SK-N-SH treated with all-trans-retinoic acid at 6 μM for 48 hours (cell line): Measurements from ENCODE around the gene CACNA1D.

Source experiments
- ATAC-seq: fragments of 200-7000 bp; cut with Tn5 transposase; 3 replicates; pipeline ENCODE4 v1.9.1; 2020; ENCODE audit warnings: mild to moderate bottlenecking, moderate library complexity
- ARNTL ChIP-seq: fragments of 450-650 bp; formaldehyde crosslinking; IDR thresholded peaks from 2 replicates; pipeline ENCODE4 v1.5.0; 2020; ENCODE audit warnings: low read depth, mild to moderate bottlenecking, moderate library complexity, borderline replicate concordance
- CREB5 ChIP-seq: fragments of 250-450 bp; sonication (Bioruptor Pico); IDR thresholded peaks from 2 replicates; pipeline ENCODE4 v1.5.1; 2020; ENCODE audit warnings: low read depth, mild to moderate bottlenecking, moderate library complexity
- CSRNP3 ChIP-seq: fragments of 250-450 bp; sonication (Bioruptor Pico); IDR thresholded peaks from 2 replicates; pipeline ENCODE4 v1.5.1; 2021; ENCODE audit warnings: mild to moderate bottlenecking, moderate library complexity
- ESRRG ChIP-seq: fragments of 250-450 bp; sonication (Bioruptor Pico); IDR thresholded peaks from 2 replicates; pipeline ENCODE4 v1.6.1; 2021; ENCODE audit warnings: mild to moderate bottlenecking
- OSR1 ChIP-seq: fragments of 250-450 bp; sonication (Bioruptor Pico); IDR thresholded peaks from 2 replicates; pipeline ENCODE4 v1.8.0; 2022; ENCODE audit warnings: moderate library complexity, mild to moderate bottlenecking, inconsistent platforms
- PATZ1 ChIP-seq: fragments of 250-450 bp; sonication (Bioruptor Pico); IDR thresholded peaks from 2 replicates; pipeline ENCODE4 v1.8.0; 2020; ENCODE audit warnings: mild to moderate bottlenecking, moderate library complexity, borderline replicate concordance
- POU6F1 ChIP-seq: fragments of 250-450 bp; sonication (Bioruptor Pico); IDR thresholded peaks from 2 replicates; pipeline ENCODE4 v1.8.0; 2021; ENCODE audit warnings: low read depth, mild to moderate bottlenecking, moderate library complexity, borderline replicate concordance
- PPARA ChIP-seq: fragments of 250-450 bp; sonication (Bioruptor Pico); IDR thresholded peaks from 2 replicates; pipeline ENCODE4 v1.5.0; 2020; ENCODE audit warnings: mild to moderate bottlenecking, borderline replicate concordance
- RARB ChIP-seq: fragments of 250-450 bp; sonication (Bioruptor Pico); IDR thresholded peaks from 2 replicates; pipeline ENCODE4 v1.8.0; 2021; ENCODE audit warnings: mild to moderate bottlenecking, moderate library complexity
- SNAI2 ChIP-seq: fragments of 250-450 bp; sonication (Bioruptor Pico); IDR thresholded peaks from 2 replicates; pipeline ENCODE4 v1.5.0; 2020; ENCODE audit warnings: mild to moderate bottlenecking, moderate library complexity
- TCF4 ChIP-seq: fragments of 250-450 bp; sonication (Bioruptor Pico); IDR thresholded peaks from 2 replicates; pipeline ENCODE4 v1.8.0; 2021; ENCODE audit warnings: mild to moderate bottlenecking, moderate library complexity, borderline replicate concordance
- TSHZ2 ChIP-seq: fragments of 250-450 bp; sonication (Bioruptor Pico); IDR thresholded peaks from 2 replicates; pipeline ENCODE4 v1.5.0; 2020; ENCODE audit warnings: mild to moderate bottlenecking, moderate library complexity
- ZC3H10 ChIP-seq: fragments of 250-450 bp; sonication (Bioruptor Pico); IDR thresholded peaks from 2 replicates; pipeline ENCODE4 v1.5.1; 2021; ENCODE audit warnings: mild to moderate bottlenecking, moderate library complexity
- ZFP3 ChIP-seq: fragments of 250-450 bp; sonication (Bioruptor Pico); IDR thresholded peaks from 2 replicates; pipeline ENCODE4 v1.5.0; 2020; ENCODE audit warnings: mild to moderate bottlenecking, moderate library complexity
- ZFP30 ChIP-seq: fragments of 450-650 bp; formaldehyde crosslinking; IDR thresholded peaks from 2 replicates; pipeline ENCODE4 v1.5.0; 2022; ENCODE audit warnings: mild to moderate bottlenecking, moderate library complexity
- ZNF565 ChIP-seq: fragments of 450-650 bp; formaldehyde crosslinking; conservative IDR thresholded peaks from 2 replicates; pipeline ENCODE4 v1.5.0; 2020; ENCODE audit warnings: low read depth, mild to moderate bottlenecking, moderate library complexity
- ZNF70 ChIP-seq: fragments of 450-650 bp; formaldehyde crosslinking; IDR thresholded peaks from 2 replicates; pipeline ENCODE4 v1.5.0; 2020; ENCODE audit warnings: mild to moderate bottlenecking, moderate library complexity
- ZNF8 ChIP-seq: fragments of 450-650 bp; formaldehyde crosslinking; IDR thresholded peaks from 2 replicates; pipeline ENCODE4 v1.5.0; 2020; ENCODE audit warnings: mild to moderate bottlenecking, moderate library complexity

Gene CACNA1D

DNA sequence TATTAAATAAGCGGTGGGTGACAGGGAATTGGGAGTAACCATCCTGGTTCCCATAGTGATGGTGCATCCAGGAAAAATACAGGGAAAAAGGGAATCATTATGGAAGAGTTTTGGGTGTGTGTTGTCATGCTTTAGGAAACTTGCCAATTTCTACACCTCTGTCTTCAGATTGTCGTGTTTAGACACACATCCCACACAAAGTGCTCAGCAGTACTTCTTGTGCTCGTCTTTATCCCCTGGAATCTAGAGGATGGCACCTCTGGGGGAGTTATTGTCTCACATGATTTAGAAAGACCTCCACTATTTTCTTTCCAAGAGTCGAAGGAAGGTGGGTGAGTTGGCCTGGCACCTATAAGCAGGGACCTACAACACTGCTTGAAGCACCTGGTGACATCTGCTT lies 35.8 kb downstream of the CACNA1D start:
- TF ChIP-seq PPARA (no peak), TSHZ2 (CRISPR knock-in tag) (no peak), ZNF8 (CRISPR knock-in tag) (no peak), ZNF70 (CRISPR knock-in tag) (no peak), OSR1 (CRISPR knock-in tag) (no peak), TCF4 (CRISPR knock-in tag) (no peak), RARB (no peak), ZNF565 (no peak), ESRRG (CRISPR knock-in tag) (no peak), CSRNP3 (no peak), ZFP3 (no peak), POU6F1 (CRISPR knock-in tag) (no peak), ZC3H10 (CRISPR knock-in tag) (no peak), PATZ1 (CRISPR knock-in tag) (no peak), ZFP30 (CRISPR knock-in tag) (no peak), SNAI2 (CRISPR knock-in tag) (no peak)
- TF ChIP-seq, all 23 proteins: peak for 0
- no peak for ATAC-seq

- no peak for TF ChIP-seq ARNTL (CRISPR knock-in tag)
- TF ChIP-seq CREB5 (CRISPR knock-in tag) = no peak
- TF ChIP-seq SNAI2 (CRISPR knock-in tag) = no peak
- no peak for TF ChIP-seq ZNF70 (CRISPR knock-in tag)
- no peak for TF ChIP-seq TSHZ2 (CRISPR knock-in tag)
- TF ChIP-seq PATZ1 (CRISPR knock-in tag) = no peak
- no peak for TF ChIP-seq POU6F1 (CRISPR knock-in tag)
- ATAC-seq = no peak
Observed at GRCh38 chr3:53531749-53532148, 37.3 kb downstream of the CACNA1D start.
